Measurements from ENCODE around the gene RAP2A.

RAP2A gene

GRCh38 chr13:97517967-97518366 is 84.0 kb downstream of the RAP2A start:
- POLR2A ChIA-PET, result no interaction called here
- no peak for TF ChIP-seq BHLHE40 (IDR thresholded peaks at IDR 0.05; ENCODE audit: borderline replicate concordance)
- TF ChIP-seq FOXM1 (IDR thresholded peaks at IDR 0.05; ENCODE audit: borderline replicate concordance), result no peak
- no peak for TF ChIP-seq SP1 (IDR thresholded peaks at IDR 0.05)
- TF ChIP-seq ARNT (IDR thresholded peaks at IDR 0.05), result no peak
- no peak for TF ChIP-seq ELF4 (IDR thresholded peaks at IDR 0.05)
- TF ChIP-seq FOXA1 (IDR thresholded peaks at IDR 0.05), result no peak
- TF ChIP-seq ZNF384 (IDR thresholded peaks at IDR 0.05), result no peak
- no peak for TF ChIP-seq NFRKB (IDR thresholded peaks at IDR 0.05)
- TF ChIP-seq SUZ12 (IDR thresholded peaks at IDR 0.05), result no peak
- no peak for TF ChIP-seq FOXK2 (IDR thresholded peaks at IDR 0.05)
- TF ChIP-seq HDGF (IDR thresholded peaks at IDR 0.05; ENCODE audit: borderline replicate concordance), result no peak
- no peak for TF ChIP-seq LEF1 (IDR thresholded peaks at IDR 0.05; ENCODE audit: borderline replicate concordance)
- no peak for TF ChIP-seq CTBP1 (IDR thresholded peaks at IDR 0.05; ENCODE audit: borderline replicate concordance)
- TF ChIP-seq TARDBP (IDR thresholded peaks at IDR 0.05), result no peak
- no peak for DNase-seq (ENCODE audit: extremely low spot score)
- CTCF ChIA-PET, result no interaction called here
